Mesendoderm (in vitro differentiated cells): ENCODE measurements around the gene SPIB.

Experiments used
- DNase-seq: peaks from one replicate; pipeline ENCODE4 v3.0.0; 2013
- H2AK5ac ChIP-seq: 2 replicates; pipeline ENCODE4 v1.6.1; 2013; ENCODE audit warnings: low read length, inconsistent platforms
- H2BK120ac ChIP-seq: 2 replicates; pipeline ENCODE4 v1.6.1; 2013; ENCODE audit warnings: low read depth, mild to moderate bottlenecking, low read length, moderate library complexity, mixed read lengths
- H2BK15ac ChIP-seq: replicated peaks from 2 replicates; pipeline ENCODE4 v1.6.1; 2013; ENCODE audit warnings: low read depth, mild to moderate bottlenecking, moderate library complexity
- H2BK5ac ChIP-seq: 2 replicates; pipeline ENCODE4 v1.6.1; 2013; ENCODE audit warnings: low read length, inconsistent platforms
- H3K18ac ChIP-seq: 2 replicates; pipeline ENCODE4 v1.6.1; 2013; ENCODE audit warnings: mild to moderate bottlenecking, low read length, mixed read lengths
- H3K23ac ChIP-seq: one replicate; pipeline ENCODE4 v1.6.1; 2013; ENCODE audit warnings: low read length
- H3K27ac ChIP-seq: 2 replicates; pipeline ENCODE4 v1.5.1; 2013; ENCODE audit warnings: low read depth, mild to moderate bottlenecking, inconsistent platforms, low read length, moderate library complexity
- H3K27me3 ChIP-seq: 2 replicates; pipeline ENCODE4 v1.6.1; 2013; ENCODE audit warnings: low read length, control low read depth, mild to moderate bottlenecking, inconsistent platforms; ENCODE audit not compliant: insufficient read depth, poor library complexity
- H3K36me3 ChIP-seq: 2 replicates; pipeline ENCODE4 v1.6.1; 2013; ENCODE audit warnings: low read length, inconsistent platforms; ENCODE audit not compliant: control insufficient read depth, insufficient read depth
- H3K4ac ChIP-seq: one replicate; pipeline ENCODE4 v1.6.1; 2013; ENCODE audit warnings: low read depth, mild to moderate bottlenecking, low read length, moderate library complexity
- H3K4me1 ChIP-seq: 2 replicates; pipeline ENCODE4 v1.6.1; 2013; ENCODE audit warnings: low read depth, low read length, inconsistent platforms; ENCODE audit not compliant: control insufficient read depth
- H3K4me2 ChIP-seq: 2 replicates; pipeline ENCODE4 v1.6.1; 2013; ENCODE audit warnings: low read length
- H3K4me3 ChIP-seq: 2 replicates; pipeline ENCODE4 v1.5.1; 2013; ENCODE audit warnings: mild to moderate bottlenecking, low read length
- H3K56ac ChIP-seq: one replicate; pipeline ENCODE4 v1.6.1; 2013; ENCODE audit warnings: low read length
- H3K79me1 ChIP-seq: 2 replicates; pipeline ENCODE4 v1.6.1; 2013; ENCODE audit warnings: low read length, inconsistent platforms
- H3K79me2 ChIP-seq: 2 replicates; pipeline ENCODE4 v1.6.1; 2013; ENCODE audit warnings: mild to moderate bottlenecking, low read length; ENCODE audit not compliant: control insufficient read depth, insufficient read depth
- H3K9ac ChIP-seq: 2 replicates; pipeline ENCODE4 v1.6.1; 2013; ENCODE audit warnings: low read length, inconsistent platforms
- H4K5ac ChIP-seq: one replicate; pipeline ENCODE4 v1.6.1; 2013; ENCODE audit warnings: low read length
- H4K8ac ChIP-seq: one replicate; pipeline ENCODE4 v1.6.1; 2013; ENCODE audit warnings: low read depth, mild to moderate bottlenecking, control low read depth, low read length, moderate library complexity
- WGBS: extraction: QIAGEN DNeasy Blood & Tissue Kit; methylation state at CpG from one replicate; pipeline ENCODE4 v1.1.7; 2013; ENCODE audit warnings: low lambda C conversion rate, missing lambda C conversion rate; ENCODE audit not compliant: insufficient coverage; ENCODE audit errors: extremely low coverage; 5-methylcytosine and 5-hydroxymethylcytosine counted together

The SPIB gene

GRCh38 chr19:50430888-50431342, 12.2 kb downstream of the SPIB start:
- DNase-seq: no peak
- H3K4me1 ChIP-seq: peaks cover 2% of the 10 kb centered on the region
- no peak overlapping the region for H2BK5ac ChIP-seq
- no peaks in the 10 kb centered on the region for H3K79me2 ChIP-seq
- H2BK120ac ChIP-seq: no peak overlapping the region
- H3K36me3 ChIP-seq: no peaks in the 10 kb centered on the region
- H3K27me3 ChIP-seq: no peaks in the 10 kb centered on the region
- H3K79me1 ChIP-seq: no peaks in the 10 kb centered on the region
- peak overlapping the region; percentile 80 for H3K56ac ChIP-seq
- no peak overlapping the region for H2AK5ac ChIP-seq
- no peak overlapping the region for H2BK15ac ChIP-seq
- no peak overlapping the region for H3K18ac ChIP-seq
- H4K5ac ChIP-seq: no peak overlapping the region
- H3K27ac ChIP-seq: no peak overlapping the region
- H3K23ac ChIP-seq: no peak overlapping the region
- H3K9ac ChIP-seq: peak overlapping the region; percentile 68
- H3K4me3 ChIP-seq: no peak overlapping the region
- no peak overlapping the region for H3K4me2 ChIP-seq
- no CpG with 5 or more reads among the region's 13 CpGs for WGBS
- no peak overlapping the region for H4K8ac ChIP-seq
- H3K4ac ChIP-seq: no peak overlapping the region

- Histone ChIP-seq H3K18ac (peak overlapping the region; percentile 98), H3K9ac (peak overlapping the region; percentile 74), H3K4ac (peak overlapping the region; percentile 45), H3K79me1 (no peaks in the 10 kb centered on the region), H3K79me2 (no peaks in the 10 kb centered on the region), H2BK15ac (no peak overlapping the region), H2BK5ac (no peak overlapping the region), H2BK120ac (no peak overlapping the region), H3K4me2 (peak overlapping the region; percentile 71), H3K36me3 (no peaks in the 10 kb centered on the region), H3K23ac (no peak overlapping the region), H3K27me3 (no peaks in the 10 kb centered on the region), H3K4me3 (peak overlapping the region; percentile 71), H4K5ac (no peak overlapping the region), H2AK5ac (no peak overlapping the region), H3K56ac (peak overlapping the region; percentile 88), H3K4me1 (peaks cover 2% of the 10 kb centered on the region), H4K8ac (peak overlapping the region; percentile 59), H3K27ac (no peak overlapping the region)
- WGBS: no CpG with 5 or more reads among the region's 54 CpGs
- peak; percentile 89 for DNase-seq
Measured at GRCh38 chr19:50431343-50432220, 12.8 kb downstream of the SPIB start.

- no peaks in the 10 kb centered on the region for H3K79me2 ChIP-seq
- DNase-seq: peak; percentile 46
- no peaks in the 10 kb centered on the region for H3K36me3 ChIP-seq
- no peak within 1 kb of the TSS for H2BK5ac ChIP-seq
- H3K9ac ChIP-seq: peak within 1 kb of the TSS; percentile 74
- peak within 1 kb of the TSS; percentile 71 for H3K4me3 ChIP-seq
- H2BK120ac ChIP-seq: no peak within 1 kb of the TSS
- peak within 1 kb of the TSS; percentile 98 for H3K18ac ChIP-seq
- H2BK15ac ChIP-seq: no peak within 1 kb of the TSS
- H3K27ac ChIP-seq: no peak within 1 kb of the TSS
- H3K79me1 ChIP-seq: no peaks in the 10 kb centered on the region
- peak within 1 kb of the TSS; percentile 88 for H3K56ac ChIP-seq
- H3K23ac ChIP-seq: peak within 1 kb of the TSS; percentile 45
- WGBS: no CpG with 5 or more reads among the region's 40 CpGs
- no peaks in the 10 kb centered on the region for H3K27me3 ChIP-seq
- H3K4ac ChIP-seq: peak within 1 kb of the TSS; percentile 45
- no peak within 1 kb of the TSS for H2AK5ac ChIP-seq
- peak within 1 kb of the TSS; percentile 87 for H4K8ac ChIP-seq
- H3K4me1 ChIP-seq: peaks cover 2% of the 10 kb centered on the region
- H3K4me2 ChIP-seq: peak within 1 kb of the TSS; percentile 78
- no peak within 1 kb of the TSS for H4K5ac ChIP-seq
Measured at GRCh38 chr19:50432221-50433028, 13.7 kb downstream of the SPIB start, which contains the start of gene MYBPC2. TSS of gene MYBPC2 (plus strand) at chr19:50432892. CDS start at chr19:50432954, 62 bp downstream.

GRCh38 chr19:50433201-50434180, 14.8 kb downstream of the SPIB start:
- no peak overlapping the region for H3K9ac ChIP-seq
- no peak overlapping the region for H3K4me2 ChIP-seq
- H2BK15ac ChIP-seq: no peak overlapping the region
- no peaks in the 10 kb centered on the region for H3K79me2 ChIP-seq
- H2BK5ac ChIP-seq: no peak overlapping the region
- H2AK5ac ChIP-seq: no peak overlapping the region
- H3K79me1 ChIP-seq: no peaks in the 10 kb centered on the region
- no peak overlapping the region for H3K56ac ChIP-seq
- H3K23ac ChIP-seq: no peak overlapping the region
- H4K5ac ChIP-seq: no peak overlapping the region
- no CpG with 5 or more reads among the region's 19 CpGs for WGBS
- no peak overlapping the region for H3K4ac ChIP-seq
- peaks cover 2% of the 10 kb centered on the region for H3K4me1 ChIP-seq
- no peaks in the 10 kb centered on the region for H3K27me3 ChIP-seq
- H3K18ac ChIP-seq: no peak overlapping the region
- no peak overlapping the region for H3K4me3 ChIP-seq
- no peak overlapping the region for H4K8ac ChIP-seq
- no peak overlapping the region for H3K27ac ChIP-seq
- H3K36me3 ChIP-seq: no peaks in the 10 kb centered on the region
- no peak for DNase-seq
- H2BK120ac ChIP-seq: no peak overlapping the region

GRCh38 chr19:50434525-50434924, 15.8 kb downstream of the SPIB start:
- no CpG with 5 or more reads among the region's 12 CpGs for WGBS
- H3K79me2 ChIP-seq: no peaks in the 10 kb centered on the region
- no peak overlapping the region for H3K23ac ChIP-seq

More at GRCh38 chr19:50434525-50434924, 15.8 kb downstream of the SPIB start:
- Histone ChIP-seq H3K27me3 (no peaks in the 10 kb centered on the region), H3K18ac (no peak overlapping the region), H2BK5ac (no peak overlapping the region), H2AK5ac (no peak overlapping the region), H3K36me3 (no peaks in the 10 kb centered on the region), H3K4me2 (no peak overlapping the region), H3K4me3 (no peak overlapping the region), H4K8ac (no peak overlapping the region), H2BK120ac (no peak overlapping the region), H3K56ac (no peak overlapping the region), H2BK15ac (no peak overlapping the region), H4K5ac (no peak overlapping the region), H3K27ac (no peak overlapping the region), H3K4me1 (peaks cover 2% of the 10 kb centered on the region), H3K79me1 (no peaks in the 10 kb centered on the region), H3K9ac (no peak overlapping the region), H3K4ac (no peak overlapping the region)
- no peak for DNase-seq
